Neutrophil (primary cell): ENCODE measurements around the gene CHCHD6.

ENCODE experiments used
- H3K27ac ChIP-seq: fragments of 200-600 bp; sonication (generic); 2 replicates; pipeline ENCODE4 v1.5.1; 2016; ENCODE audit warnings: mild to moderate bottlenecking, moderate library complexity
- H3K27me3 ChIP-seq: fragments of 200-600 bp; sonication (generic); 2 replicates; pipeline ENCODE4 v1.6.0; 2016; ENCODE audit warnings: mild to moderate bottlenecking
- H3K36me3 ChIP-seq: fragments of 200-600 bp; sonication (generic); 2 replicates; pipeline ENCODE4 v1.5.1; 2017
- H3K4me1 ChIP-seq, 2 experiments: fragments of 200-600 bp in 1 of 2; sonication (generic) in 1 of 2; 1 replicate in 1 of 2; 2 replicates in 1 of 2; pipeline versions ENCODE4 v1.5.1 to v1.6.1; 2013 to 2016; ENCODE audit warnings: low read depth in 1 of 2, low read length in 1 of 2, mild to moderate bottlenecking in 1 of 2, moderate library complexity in 1 of 2; ENCODE audit not compliant: control insufficient read depth in 1 of 2, insufficient read depth in 1 of 2
- H3K4me3 ChIP-seq, 2 experiments: fragments of 200-600 bp in 1 of 2; sonication (generic) in 1 of 2; 1 replicate in 1 of 2; 2 replicates in 1 of 2; pipeline ENCODE4 v1.5.1; 2013 to 2016; ENCODE audit warnings: low read depth in 1 of 2, low read length in 1 of 2, mild to moderate bottlenecking in 1 of 2, moderate library complexity in 1 of 2
- H3K9me3 ChIP-seq: fragments of 200-600 bp; sonication (generic); 2 replicates; pipeline ENCODE4 v1.5.1; 2016
- TF ChIP-seq, protein P1 (sequence below): fragments of 200-600 bp; sonication (generic); IDR thresholded peaks from 2 replicates; pipeline ENCODE4 v1.5.1; 2016; ENCODE audit warnings: antibody characterized with exemption

The CHCHD6 gene

DNA sequence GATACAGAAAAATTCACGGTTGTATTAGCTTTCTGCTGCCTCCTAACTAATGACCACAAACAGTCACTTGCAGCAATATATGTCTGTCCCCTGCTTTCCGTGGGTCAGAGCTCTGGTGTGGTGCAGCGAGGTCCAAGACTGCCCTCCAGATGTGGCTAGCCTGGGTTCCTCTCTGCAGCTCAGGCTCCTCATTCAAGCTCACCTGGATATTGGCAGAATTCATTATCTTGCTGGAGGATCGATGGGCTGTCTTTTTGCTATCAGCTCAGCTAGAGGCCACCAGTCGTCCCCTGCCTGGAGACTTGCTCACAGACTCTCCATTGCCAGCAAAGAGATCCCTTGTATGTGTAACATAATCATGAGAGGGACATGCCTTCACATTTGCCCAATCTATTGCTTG is 266.1 kb downstream of the CHCHD6 start:
- TF ChIP-seq, protein P1, sequence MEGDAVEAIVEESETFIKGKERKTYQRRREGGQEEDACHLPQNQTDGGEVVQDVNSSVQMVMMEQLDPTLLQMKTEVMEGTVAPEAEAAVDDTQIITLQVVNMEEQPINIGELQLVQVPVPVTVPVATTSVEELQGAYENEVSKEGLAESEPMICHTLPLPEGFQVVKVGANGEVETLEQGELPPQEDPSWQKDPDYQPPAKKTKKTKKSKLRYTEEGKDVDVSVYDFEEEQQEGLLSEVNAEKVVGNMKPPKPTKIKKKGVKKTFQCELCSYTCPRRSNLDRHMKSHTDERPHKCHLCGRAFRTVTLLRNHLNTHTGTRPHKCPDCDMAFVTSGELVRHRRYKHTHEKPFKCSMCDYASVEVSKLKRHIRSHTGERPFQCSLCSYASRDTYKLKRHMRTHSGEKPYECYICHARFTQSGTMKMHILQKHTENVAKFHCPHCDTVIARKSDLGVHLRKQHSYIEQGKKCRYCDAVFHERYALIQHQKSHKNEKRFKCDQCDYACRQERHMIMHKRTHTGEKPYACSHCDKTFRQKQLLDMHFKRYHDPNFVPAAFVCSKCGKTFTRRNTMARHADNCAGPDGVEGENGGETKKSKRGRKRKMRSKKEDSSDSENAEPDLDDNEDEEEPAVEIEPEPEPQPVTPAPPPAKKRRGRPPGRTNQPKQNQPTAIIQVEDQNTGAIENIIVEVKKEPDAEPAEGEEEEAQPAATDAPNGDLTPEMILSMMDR = no peak
- H3K27me3 ChIP-seq = peaks cover 47% of the 10 kb centered on the region
- H3K9me3 ChIP-seq = no peaks in the 10 kb centered on the region
- no peaks in the 10 kb centered on the region for H3K4me1 ChIP-seq
- H3K27ac ChIP-seq = no peak overlapping the region
- no peaks in the 10 kb centered on the region for H3K36me3 ChIP-seq
- H3K4me3 ChIP-seq = no peak overlapping the region

DNA sequence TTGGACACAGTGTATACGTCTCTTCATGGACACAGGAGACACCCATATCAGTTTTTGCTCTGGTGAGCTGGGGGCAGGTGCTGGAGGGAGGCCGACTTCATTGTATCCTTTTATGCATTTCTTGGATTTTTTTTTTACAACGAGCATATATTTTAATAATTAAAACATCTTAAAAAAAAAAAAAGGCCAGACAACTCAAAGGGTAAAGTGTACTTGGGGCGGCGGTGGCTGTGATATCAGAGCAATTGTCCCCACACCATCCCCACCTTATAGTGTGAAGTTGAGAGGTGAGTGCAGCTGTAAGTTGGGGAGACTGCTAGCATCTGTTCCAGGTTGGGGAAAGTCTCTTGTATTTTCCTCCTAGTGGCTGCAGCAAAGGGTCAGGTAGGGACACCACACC is 266.9 kb downstream of the CHCHD6 start:
- Histone ChIP-seq H3K4me1 (no peaks in the 10 kb centered on the region), H3K9me3 (no peaks in the 10 kb centered on the region), H3K4me3 (no peak overlapping the region), H3K36me3 (no peaks in the 10 kb centered on the region), H3K27ac (no peak overlapping the region), H3K27me3 (peaks cover 53% of the 10 kb centered on the region)
- TF ChIP-seq, protein P1 = no peak

DNA sequence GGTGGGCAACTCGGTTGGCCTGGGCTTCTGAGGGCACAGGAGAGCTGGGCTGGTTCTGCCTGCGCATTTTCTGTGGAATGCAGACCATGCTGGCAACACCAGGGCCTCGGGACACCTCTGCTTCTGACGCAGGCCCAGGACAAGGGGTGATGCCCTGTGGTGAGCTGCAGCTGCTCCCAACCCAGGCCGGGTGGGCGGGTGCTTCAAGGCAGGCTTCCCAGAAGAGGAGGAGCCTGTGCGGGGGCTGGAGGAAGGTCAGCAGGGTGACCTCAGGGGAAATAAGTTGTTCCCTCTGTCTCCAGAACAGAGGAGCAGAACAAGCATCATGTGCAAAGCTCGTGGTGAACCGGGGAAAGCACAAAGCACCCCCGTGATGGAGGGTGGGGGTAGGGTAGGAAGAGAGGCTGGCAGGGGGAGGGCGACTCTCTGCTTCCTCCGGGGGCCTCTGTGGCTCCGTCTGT is 267.9 kb downstream of the CHCHD6 start:
- TF ChIP-seq, protein P1 = no peak
- H3K27me3 ChIP-seq = peaks cover 58% of the 10 kb centered on the region

GRCh38 chr3:126972866-126973265 is 268.8 kb downstream of the CHCHD6 start:
- H3K27ac ChIP-seq = no peak overlapping the region
- no peaks in the 10 kb centered on the region for H3K36me3 ChIP-seq
- no peaks in the 10 kb centered on the region for H3K4me1 ChIP-seq
- TF ChIP-seq, protein P1 = no peak
- H3K9me3 ChIP-seq = no peaks in the 10 kb centered on the region
- peaks cover 61% of the 10 kb centered on the region for H3K27me3 ChIP-seq
- H3K4me3 ChIP-seq = no peak overlapping the region

More for the DNA sequence above, 267.9 kb downstream of the CHCHD6 start:
- H3K4me1 ChIP-seq = no peaks in the 10 kb centered on the region
- H3K4me3 ChIP-seq = no peak overlapping the region
- H3K27ac ChIP-seq = no peak overlapping the region
- no peaks in the 10 kb centered on the region for H3K9me3 ChIP-seq
- no peaks in the 10 kb centered on the region for H3K36me3 ChIP-seq

- TF ChIP-seq, protein P1 = no peak
- Histone ChIP-seq H3K27me3 (peaks cover 62% of the 10 kb centered on the region), H3K9me3 (no peaks in the 10 kb centered on the region), H3K36me3 (no peaks in the 10 kb centered on the region), H3K4me3 (no peak overlapping the region), H3K4me1 (no peaks in the 10 kb centered on the region), H3K27ac (no peak overlapping the region)
These were observed 269.8 kb downstream of the CHCHD6 start for GRCh38 chr3:126973814-126974213.

- no peaks in the 10 kb centered on the region for H3K36me3 ChIP-seq
- peaks cover 67% of the 10 kb centered on the region for H3K27me3 ChIP-seq
- H3K9me3 ChIP-seq = no peaks in the 10 kb centered on the region
- no peak overlapping the region for H3K4me3 ChIP-seq
- TF ChIP-seq, protein P1 = no peak
- H3K27ac ChIP-seq = no peak overlapping the region
- no peaks in the 10 kb centered on the region for H3K4me1 ChIP-seq
These were observed 270.7 kb downstream of the CHCHD6 start for GRCh38 chr3:126974756-126975155.
